Stromal cell of bone marrow (primary cell): ENCODE data around the gene TLE4.
"Not testable (repeated sequence)": the region's sequence is repeated elsewhere in the genome, so short reads cannot be mapped to it uniquely, and the experiment has no call there.

Source experiments
- DNase-seq: peaks from one replicate; pipeline ENCODE4 v3.0.0-alpha.2; 2012; ENCODE audit warnings: low read depth

TLE4 gene

GRCh38 chr9:79736051-79736450, 164.3 kb downstream of the TLE4 start:
- DNase-seq = no peak

- DNase-seq = no peak
Observed at GRCh38 chr9:79741381-79741780, 169.6 kb downstream of the TLE4 start.

DNA sequence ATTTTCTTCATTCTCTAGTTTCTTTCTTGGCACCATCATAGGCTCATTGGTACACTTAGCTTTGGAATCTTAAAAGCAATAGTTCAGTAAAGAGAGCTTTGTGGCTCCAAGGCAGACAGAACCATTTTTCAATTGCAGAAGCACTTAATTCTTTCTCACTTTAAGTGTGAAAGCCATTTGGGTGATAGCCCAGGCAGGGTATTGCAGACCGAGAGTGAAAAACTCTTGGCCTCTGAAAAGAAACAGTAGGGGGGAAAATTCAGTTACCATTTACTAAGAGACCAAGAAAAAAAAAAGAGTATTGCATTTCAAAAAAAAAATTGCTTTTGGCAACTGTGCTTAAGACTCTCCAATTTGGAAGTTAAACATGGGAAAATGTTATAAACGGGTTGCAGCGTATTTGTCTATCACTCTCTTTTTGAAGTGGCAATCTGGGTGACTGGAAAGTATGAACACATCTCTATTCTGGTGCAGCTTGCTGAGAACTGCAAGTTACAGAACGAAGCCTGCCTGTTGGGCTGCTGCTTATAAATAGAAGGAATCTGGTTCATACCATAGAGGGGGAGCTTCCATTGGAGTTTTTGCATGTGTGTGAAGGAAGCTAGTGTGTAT, 170.5 kb downstream of the TLE4 start:
- no peak for DNase-seq

DNA sequence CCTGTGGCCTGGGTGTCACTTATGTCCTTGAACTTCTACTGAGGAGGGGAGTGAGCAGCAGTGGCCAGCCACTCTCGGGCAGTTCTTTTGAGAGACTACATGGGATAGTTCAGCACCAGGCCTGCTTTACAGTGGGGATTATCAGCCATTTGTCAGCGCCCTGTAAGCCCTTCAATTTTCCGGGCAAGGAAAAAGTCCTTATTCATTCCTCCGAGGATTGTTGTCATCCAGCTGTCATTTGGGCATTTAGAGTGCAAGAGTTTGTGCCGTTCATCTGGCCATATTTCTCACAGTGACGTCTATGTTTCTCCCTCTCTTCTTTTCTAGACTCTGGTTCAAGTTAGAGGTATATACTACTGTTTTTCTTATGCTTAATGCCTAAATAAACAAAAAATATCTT, 172.8 kb downstream of the TLE4 start:
- DNase-seq = no peak

GRCh38 chr9:79745752-79746336, 174.1 kb downstream of the TLE4 start:
- no peak for DNase-seq

DNA sequence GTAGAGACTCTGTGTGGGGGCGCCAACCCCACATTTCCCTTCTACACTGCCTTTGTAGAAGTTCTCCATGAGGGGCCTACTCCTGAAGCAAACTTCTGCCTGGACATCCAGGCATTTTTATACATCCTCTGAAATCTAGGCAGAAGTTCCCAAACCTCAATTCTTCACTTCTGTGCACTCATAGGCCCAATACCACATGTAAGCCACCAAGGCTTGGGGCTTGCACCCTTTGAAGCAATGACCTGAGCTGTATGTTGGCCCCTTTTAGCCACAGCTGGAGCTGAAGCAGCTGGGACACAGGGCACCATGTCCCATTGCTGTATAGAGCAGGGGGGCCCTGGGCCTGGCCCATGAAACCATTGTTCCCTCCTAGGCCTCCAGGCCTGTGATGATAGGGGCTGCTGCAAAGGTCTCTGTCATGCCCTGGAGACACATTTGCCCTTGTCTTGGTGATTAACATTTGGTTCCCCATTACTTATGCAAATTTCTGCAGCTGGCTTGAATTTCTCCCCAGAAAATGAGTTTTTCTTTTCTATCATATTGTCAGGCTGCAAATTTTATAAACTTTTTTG, 180.2 kb downstream of the TLE4 start:
- DNase-seq = not testable (repeated sequence)

DNA sequence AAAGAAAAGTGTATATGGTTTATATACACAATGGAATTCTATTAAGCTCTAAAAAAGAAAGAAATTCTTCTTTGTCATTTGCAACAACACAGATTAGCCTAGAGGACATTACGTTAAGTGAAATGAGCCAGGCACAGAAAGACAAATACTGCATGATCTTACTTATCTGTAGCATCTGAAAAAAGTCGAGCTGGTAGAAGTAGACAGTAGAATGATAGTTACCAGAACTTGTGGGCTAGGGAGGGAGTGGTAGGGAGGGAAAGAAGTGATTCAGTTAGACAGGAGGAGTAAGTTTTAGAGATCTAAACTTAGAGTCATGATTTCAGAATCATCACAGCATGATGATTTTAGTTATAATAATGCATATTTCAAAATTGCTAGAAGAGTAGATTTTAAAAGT, 184.6 kb downstream of the TLE4 start:
- no peak for DNase-seq

- DNase-seq = no peak
Observed at GRCh38 chr9:79757074-79757473, 185.3 kb downstream of the TLE4 start.

DNA sequence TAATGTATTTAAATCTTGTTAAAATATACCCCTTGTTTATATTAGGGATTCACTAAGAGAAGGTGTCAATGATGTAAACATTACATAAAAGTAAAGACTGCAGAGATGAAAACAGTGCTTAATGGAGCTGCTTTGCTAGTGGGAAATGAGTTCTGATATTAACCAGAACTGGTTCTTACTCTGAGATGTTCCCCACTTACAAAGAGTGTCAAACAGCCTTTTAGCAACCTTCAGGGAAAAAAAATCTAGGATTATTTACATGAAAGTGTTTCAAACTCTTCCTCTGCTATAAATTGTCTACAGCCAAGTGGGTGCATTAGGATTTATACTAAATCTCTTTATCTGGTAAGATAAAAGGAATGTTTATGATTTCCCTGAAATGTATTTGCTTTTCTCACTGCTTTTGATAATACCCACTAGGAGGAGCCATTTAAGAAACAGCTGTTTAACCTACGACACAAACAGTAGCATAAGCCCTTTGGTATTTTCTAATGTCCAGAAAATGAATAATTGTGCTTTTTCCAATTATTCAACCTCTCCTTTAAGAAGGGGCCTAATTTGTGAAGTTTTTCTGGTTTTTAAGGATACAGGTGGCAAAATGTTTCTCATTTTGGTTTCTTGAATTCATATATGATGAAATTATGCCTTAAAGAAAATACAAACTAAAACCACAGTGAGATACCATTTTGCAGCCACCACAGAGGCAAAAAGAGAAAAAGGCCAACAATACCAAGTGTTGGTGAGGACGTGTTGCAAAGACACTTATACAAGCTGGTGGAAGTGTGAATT, 186.3 kb downstream of the TLE4 start:
- no peak for DNase-seq

DNA sequence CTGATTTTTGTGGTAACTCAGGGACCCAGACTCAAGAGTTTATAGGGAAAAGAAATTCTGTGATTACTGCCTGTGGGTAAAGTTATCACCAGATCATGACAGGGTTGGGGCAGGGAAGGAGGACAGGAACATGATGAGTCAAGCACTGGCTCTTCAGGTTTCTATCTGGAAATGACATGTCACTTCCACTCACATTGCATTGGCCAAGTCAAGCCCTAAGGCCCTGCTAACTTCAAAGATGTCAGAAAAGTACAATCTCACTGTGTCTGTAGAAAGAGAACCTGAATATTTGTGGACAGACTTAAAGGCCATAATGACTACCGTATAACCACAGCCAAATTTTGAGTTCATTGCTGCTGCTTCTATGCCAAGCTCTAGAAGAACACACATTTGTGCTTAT, 187.7 kb downstream of the TLE4 start:
- DNase-seq = no peak

- no peak for DNase-seq
Observed at GRCh38 chr9:79762070-79762469, 190.3 kb downstream of the TLE4 start.

DNA sequence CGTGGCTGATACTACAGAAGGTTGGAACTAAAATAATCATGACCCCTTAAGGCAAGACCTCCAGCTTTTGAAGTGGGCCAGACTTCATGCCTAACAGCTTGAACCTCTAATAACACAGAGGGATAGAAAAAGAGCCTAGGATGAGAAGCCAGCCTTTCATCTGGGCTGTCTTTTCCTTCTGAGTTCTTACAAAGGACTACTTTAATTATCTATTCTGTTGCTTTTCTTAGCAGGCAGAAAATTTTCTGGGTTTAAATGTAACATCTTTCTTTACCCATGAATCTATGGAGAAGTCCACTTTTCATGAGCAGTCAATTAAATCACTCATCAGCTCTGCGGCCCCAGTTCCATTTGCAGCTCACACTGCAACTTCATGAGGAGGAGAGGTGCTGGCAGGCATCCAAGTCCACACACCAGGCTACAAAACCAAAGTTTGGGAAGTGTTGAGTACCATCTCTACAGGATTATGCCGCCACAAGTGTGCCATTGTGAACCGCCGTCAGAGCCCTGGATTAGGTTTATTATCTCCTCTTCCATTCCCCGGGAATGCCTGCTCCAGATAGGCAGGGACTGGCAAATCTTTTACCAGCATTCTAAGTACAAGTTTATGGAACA, 192.0 kb downstream of the TLE4 start:
- no peak for DNase-seq

GRCh38 chr9:79764374-79764773, 192.6 kb downstream of the TLE4 start:
- DNase-seq = peak; percentile 95

DNA sequence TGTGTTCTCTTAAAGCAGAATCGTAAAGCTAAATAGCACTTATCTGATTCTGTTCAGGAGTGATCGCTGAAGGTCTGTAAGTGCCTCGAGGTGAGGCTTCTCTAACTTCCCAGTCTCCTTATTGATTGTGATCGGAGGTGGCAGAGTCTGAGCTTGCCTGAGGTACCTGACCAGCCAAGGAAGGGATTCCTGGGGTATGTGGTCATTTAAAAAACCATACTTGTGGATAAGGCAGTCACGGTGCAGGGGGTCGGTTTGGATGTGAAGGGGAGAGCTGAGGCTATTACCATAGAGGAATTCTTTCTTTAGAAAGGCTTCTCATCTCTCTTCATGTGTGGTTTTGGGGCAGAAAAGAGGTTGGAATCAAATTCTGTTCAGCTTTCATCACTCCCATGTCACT, 193.7 kb downstream of the TLE4 start:
- DNase-seq = no peak

GRCh38 chr9:79766091-79766490, 194.3 kb downstream of the TLE4 start:
- no peak for DNase-seq

DNA sequence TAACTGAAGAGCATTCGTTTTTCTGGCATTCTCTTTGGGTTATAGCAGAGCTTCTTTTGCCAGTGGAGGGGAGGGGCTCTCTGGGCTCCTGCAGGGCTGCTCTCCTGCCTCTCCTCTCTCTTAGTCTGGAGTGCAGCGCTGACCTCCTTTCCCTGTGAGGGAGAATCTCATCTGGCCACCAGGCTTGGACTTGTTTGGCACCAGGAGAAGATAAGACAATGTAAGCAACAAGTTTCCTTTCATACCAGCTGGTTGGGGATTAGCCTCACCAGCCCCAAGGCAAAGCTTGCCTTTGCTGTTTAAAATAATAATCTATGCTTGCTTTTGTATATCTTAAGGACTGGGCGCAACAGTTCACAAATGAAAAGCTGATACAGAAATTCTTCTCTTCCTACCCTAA, 196.4 kb downstream of the TLE4 start:
- DNase-seq = no peak

GRCh38 chr9:79769476-79770275, 197.9 kb downstream of the TLE4 start:
- DNase-seq = no peak

- no peak for DNase-seq
Observed at GRCh38 chr9:79774356-79774755, 202.6 kb downstream of the TLE4 start.
